Islet of Langerhans (tissue), 1 donor: ENCODE results near the gene CLIC3.

Source experiments
- FAIRE-seq: peaks from one replicate; lab custom pipeline; 2011; peaks lifted over from hg19 to GRCh38; lab: Jason Lieb, UNC

Gene CLIC3

DNA sequence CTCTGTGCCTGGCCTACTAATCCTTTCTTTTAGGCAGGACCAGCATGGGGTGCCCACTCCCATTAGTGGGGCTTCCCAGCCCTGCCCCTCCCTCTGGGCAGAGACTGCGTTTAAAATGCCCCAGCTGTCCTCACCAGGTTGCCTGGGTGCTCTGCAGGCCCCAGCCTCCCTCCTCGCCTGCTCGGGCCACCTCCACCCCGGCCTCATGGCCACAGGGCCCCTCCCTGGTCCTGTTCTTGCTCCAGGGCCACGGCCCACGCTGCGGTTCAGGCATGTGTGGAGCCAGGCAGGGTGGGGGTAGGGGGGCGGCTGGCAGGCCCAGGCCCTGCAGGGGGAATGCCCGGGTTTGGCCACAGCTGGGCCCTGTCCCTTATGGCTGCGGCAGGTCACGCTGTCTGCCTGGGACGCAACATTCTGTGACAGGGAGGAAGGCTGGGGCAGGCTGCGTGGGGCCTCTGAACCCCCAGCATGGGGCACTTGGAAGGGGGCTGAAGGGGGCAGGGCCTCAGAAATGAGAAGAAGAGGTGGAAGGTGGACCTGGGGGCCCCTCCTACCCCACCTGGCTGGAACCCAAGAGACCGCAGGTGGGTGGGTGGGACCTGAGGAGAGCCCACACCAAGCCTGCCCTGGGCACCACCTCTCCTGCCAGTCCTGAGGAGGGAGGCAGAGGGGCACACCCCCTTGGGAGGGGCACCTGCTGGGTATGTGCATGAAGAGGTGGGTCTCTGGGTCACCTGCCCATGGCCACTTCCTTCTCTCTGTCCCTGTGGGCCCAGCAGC, 44.6 kb downstream of the CLIC3 start, which contains the start of gene LCN12:
TSS of gene LCN12 (plus strand) at position 733 of the 780 bp plus-strand sequence. CDS start 55 bp downstream, outside the sequence.
- no peak for FAIRE-seq

DNA sequence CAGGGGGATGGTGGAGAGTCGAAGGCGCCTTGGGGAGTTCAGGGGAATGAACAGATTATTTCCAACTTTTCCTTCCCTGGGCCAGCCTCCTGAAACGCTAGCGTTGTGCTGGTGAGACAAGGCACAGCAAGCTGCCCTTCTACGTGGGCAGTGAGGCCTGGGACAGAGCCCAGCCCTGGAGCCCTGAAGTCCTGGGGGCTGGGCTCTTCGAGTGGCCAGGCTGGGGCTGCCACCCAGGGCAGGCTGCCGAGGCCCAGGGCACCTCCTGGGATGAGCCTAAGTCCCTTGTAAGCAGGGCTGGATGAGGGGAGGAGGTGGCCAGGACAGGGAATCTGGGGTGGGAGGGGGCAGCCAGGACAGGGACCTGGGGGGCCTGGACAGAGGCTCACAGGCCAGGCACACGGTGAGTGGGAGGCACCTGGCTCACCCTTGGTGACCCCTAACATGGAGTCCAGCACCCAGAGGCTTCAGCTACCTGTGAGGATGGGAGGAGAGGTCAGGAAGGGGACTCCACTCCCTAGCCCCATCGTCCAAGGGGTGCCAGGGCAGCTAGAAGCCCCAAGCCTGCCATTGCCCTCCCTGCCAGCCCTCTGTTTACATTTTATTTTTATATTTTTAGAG, 45.6 kb downstream of the CLIC3 start:
- no peak for FAIRE-seq

DNA sequence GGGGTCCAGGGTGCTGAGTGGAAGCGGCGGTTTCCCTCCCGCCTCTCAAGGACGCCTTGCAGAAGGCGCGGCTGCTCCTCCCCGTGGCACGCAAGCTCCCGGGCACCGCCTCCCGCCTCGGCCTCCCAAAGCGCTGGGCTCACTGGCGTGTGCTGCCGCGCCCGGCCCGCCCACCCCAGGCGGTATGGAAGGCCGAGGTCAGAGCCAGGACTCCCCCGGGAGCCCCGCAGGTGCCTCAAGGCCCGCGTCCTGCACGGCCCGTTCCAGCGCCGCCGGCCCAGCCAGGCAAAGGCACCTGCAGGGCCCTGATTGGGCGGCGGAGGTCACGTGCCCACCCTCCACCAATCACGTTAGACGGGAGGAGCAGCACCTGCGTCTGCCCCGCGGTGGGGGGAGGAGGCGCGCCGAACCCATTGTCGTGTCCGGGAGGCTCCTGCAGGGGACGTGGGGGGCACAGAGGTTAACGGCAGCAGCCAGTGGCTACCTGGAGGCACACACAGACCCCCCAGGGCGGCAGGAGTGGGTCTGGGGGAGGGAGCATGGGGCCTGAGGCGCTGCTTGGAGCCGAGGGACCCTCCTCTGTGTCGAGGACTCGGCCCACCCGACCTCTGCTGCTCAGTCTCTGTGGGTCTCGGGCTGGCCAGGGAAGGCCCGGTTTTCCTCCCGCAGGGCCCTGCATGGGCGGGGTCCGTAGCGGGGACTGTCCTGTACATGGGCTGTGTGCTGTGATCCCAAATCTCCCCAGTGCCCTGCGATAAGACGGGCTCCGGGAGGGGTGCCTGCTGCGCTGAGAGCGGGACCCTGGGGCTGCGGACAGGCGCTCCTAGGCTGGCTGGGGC, 46.3 kb downstream of the CLIC3 start:
- FAIRE-seq: no peak

DNA sequence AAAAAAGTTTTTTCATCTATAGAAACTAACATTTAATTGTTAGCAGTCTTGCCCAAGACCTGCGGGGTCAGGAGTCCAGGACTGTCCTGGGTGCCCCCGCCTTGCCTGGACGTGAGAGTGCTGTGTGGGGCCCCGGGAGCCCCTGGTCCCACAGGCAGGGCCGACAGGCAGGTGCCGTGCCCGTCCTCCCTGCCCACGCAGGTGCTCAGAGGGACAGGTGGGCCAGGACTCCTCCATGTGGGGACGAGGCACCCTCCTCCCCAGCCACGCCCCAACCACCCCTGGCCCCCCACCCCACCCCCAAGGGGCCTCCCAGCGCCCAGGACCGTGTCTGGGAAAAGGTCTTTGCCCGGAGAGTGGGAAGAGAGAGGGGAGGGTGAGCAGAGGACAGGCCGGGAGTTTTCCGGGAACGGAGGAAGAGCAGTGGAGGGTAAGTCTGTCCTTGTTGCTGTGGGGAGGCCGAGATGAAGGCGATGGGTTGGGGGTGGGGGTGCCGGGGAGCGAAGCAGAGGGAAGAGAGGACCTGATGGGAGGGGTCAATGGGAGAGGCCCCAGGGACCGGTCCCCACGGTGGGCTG, 47.0 kb downstream of the CLIC3 start:
- FAIRE-seq: no peak

DNA sequence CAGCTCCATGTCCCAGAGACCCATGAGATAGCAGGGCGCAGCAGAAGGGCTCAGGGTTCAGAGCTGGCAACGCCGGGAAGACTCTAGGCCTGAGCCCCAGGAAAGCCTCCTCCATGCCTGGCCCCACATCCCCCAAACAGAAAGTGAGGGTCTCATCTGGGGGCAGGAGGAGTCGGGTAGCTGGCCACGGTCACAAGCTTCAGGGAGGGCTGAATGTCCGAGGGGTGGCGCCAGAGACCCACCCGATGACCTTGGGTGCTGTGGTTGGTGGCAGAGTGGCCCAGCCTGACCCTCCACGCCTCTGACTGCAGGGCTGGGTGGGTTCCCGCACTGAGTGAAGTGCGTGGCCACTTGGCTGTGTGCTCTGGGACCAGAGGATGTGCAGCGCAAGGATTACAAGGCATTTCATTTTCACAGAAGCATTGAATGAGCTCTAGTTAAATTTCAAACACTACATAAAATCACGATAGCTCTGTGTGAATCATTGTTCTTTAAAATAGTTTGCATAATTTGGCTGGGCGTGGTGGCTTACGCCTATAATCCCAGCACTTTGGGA, 48.3 kb downstream of the CLIC3 start:
- FAIRE-seq: no peak

DNA sequence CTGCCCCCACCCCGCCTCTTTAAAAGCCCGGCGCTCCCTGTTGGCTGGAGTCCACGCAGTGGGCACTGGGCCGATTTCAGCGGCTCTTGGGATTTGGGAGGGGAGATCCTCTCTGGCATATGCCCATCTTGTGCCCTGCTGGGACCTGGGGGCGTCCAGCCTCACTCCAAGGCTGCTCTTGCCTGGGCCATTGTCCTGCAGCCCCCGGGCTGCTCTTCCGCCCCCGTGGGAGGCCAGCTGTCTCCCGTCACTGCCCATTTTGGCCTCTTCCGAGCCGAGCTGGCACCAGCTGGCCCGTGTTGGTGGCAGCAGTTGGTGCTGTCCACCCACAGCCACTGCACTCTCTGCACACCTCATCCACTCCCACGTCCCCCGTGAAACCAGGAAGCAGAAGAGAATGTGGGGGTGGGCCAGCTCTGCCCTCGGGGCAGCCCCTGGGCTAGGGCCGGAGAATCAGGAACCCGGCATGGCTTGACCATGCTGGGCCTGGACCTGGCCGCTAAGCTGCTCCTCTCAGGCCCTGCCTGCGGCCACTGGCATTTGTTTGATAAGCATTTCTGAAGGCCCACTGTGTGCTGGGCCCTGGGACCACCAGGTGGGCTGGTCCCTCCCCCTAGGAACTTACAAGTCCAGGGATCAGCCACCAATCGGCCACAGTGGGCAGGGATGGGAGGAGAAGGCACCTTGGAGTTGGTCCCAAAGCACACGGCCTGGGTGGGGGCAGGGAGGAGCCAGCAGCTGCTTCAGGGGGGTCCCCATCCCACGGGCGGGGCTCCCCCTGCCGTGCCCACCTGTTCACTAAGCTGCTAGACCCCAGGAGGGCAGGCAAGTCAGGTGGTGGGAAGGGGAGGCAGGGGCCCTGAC, 49.1 kb downstream of the CLIC3 start:
- FAIRE-seq: no peak

DNA sequence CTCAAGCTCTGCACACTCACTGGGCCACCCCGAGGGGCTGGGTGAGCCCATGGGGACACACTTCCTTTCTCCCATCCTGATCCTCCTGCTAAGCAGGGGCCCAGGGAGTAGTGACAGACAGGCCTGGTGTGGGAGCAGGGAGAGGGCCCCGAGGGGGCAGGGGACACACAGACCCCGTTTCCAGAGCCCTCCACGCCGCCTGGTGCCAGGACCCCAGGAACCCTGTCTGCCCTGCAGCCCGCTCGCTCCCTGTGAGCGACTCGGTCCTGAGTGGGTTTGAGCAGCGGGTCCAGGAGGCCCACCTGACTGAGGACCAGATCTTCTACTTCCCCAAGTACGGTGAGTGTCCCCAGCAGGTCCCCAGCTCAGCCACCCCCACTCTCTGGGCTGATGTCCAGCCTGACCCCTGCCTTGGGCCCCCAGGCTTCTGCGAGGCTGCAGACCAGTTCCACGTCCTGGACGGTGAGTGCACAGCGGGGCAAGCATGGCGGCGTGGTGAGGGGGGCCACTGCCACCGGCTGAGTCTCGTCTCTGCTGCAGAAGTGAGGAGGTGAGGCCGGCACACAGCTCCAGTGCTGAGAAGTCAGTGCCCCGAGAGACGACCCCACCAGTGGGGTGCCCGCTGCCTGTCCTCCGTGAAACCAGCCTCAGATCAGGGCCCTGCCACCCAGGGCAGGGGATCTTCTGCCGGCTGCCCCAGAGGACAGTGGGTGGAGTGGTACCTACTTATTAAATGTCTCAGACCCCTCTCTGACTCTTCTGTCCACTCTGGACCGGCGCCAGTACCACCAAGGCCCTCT, 49.9 kb downstream of the CLIC3 start:
- FAIRE-seq: no peak

DNA sequence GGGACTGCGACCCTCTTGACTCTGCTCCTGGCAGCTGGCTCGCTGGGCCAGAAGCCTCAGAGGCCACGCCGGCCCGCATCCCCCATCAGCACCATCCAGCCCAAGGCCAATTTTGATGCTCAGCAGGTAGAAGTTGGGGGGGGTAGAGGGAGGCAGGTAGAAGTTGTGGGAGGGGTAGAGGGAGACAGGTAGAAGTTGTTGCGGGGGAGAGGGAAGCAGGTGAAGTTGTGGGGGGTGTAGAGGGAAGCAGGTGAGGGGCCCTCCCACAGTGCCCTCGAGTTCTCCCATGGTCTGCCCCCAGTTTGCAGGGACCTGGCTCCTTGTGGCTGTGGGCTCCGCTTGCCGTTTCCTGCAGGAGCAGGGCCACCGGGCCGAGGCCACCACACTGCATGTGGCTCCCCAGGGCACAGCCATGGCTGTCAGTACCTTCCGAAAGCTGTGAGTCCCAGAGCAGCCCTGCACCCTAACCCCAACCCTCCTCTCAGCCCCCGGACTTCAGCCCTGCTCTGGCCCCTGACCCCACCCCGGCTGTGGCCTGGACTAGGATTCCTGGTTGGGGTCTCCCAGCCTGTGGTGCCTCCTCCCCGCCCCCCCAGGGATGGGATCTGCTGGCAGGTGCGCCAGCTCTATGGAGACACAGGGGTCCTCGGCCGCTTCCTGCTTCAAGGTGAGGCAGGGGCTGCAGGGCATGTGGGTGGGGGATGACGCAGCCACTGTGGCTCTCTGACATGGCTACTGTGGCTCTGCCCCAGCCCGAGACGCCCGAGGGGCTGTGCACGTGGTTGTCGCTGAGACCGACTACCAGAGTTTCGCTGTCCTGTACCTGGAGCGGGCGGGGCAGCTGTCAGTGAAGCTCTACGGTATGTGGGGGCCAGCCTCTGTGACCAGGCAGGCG, 50.8 kb downstream of the CLIC3 start:
- FAIRE-seq: no peak
